IPS DF 6.9 (cell line): ENCODE results near the gene GLI2.

ENCODE experiments used
- DNase-seq: peaks from one replicate; pipeline ENCODE4 v3.0.0-alpha.2; 2013; ENCODE audit warnings: low read depth, low spot score
- H3K27ac ChIP-seq: one replicate; pipeline ENCODE4 v1.5.1; 2013; ENCODE audit warnings: low read length, control low read depth
- H3K27me3 ChIP-seq: 2 replicates; pipeline ENCODE4 v1.6.1; 2013; ENCODE audit warnings: mild to moderate bottlenecking, low read length; ENCODE audit not compliant: control insufficient read depth, insufficient read depth
- H3K36me3 ChIP-seq: 2 replicates; pipeline ENCODE4 v1.6.1; 2013; ENCODE audit warnings: low read length; ENCODE audit not compliant: control insufficient read depth, insufficient read depth
- H3K4me1 ChIP-seq: 2 replicates; pipeline ENCODE4 v1.6.1; 2013; ENCODE audit warnings: low read length; ENCODE audit not compliant: control insufficient read depth, insufficient read depth
- H3K4me3 ChIP-seq: 2 replicates; pipeline ENCODE4 v1.5.1; 2013; ENCODE audit warnings: mild to moderate bottlenecking, low read length
- H3K9me3 ChIP-seq: 2 replicates; pipeline ENCODE4 v1.6.1; 2013; ENCODE audit warnings: low read length, inconsistent platforms; ENCODE audit not compliant: control insufficient read depth, insufficient read depth
- WGBS: extraction: QIAGEN DNeasy Blood & Tissue Kit; methylation state at CpG from one replicate; pipeline ENCODE4 v1.1.7; 2013; ENCODE audit warnings: mixed read lengths, missing lambda C conversion rate; ENCODE audit not compliant: insufficient read length, insufficient coverage; 5-methylcytosine and 5-hydroxymethylcytosine counted together

The GLI2 gene

DNA sequence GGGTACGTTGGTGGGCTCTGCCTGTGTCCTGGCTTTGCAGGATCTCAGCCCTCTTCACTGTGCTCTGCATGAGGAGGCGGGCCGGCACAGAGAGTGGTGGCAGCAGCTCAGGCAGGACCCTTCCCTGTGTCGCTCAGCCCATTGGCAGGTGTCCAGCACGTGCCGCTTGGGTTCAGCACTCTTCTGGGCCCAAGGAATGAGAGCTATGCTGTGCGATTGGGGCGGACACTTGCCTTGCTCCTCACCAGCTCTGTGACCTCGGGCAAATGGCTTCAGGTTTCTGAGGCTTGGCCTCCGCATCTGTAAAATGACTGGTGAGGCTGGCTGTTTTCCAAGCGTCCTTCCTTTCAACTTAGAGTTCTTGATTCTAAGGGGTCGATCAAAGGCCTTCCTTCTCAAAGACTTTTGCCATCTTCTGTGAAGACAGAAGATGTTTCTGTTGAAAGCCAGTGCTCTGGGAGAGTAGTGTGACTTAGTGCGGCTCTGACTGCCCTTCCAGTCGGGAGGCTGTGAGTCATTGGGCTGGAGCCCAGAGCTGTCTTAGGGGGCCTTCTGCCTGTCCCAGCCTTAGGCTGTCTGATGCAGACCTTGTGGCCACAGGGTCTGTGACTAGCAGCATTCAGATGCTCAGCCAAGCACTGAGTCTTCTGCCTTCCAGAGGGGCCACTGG is 35.6 kb downstream of the GLI2 start:
- no peaks in the 10 kb centered on the region for H3K9me3 ChIP-seq
- no peaks in the 10 kb centered on the region for H3K36me3 ChIP-seq
- H3K27ac ChIP-seq = no peak overlapping the region
- no peak for DNase-seq
- no peak overlapping the region for H3K4me3 ChIP-seq
- no CpG with 5 or more reads among the region's 14 CpGs for WGBS
- peaks cover 20% of the 10 kb centered on the region for H3K4me1 ChIP-seq
- no peaks in the 10 kb centered on the region for H3K27me3 ChIP-seq

DNA sequence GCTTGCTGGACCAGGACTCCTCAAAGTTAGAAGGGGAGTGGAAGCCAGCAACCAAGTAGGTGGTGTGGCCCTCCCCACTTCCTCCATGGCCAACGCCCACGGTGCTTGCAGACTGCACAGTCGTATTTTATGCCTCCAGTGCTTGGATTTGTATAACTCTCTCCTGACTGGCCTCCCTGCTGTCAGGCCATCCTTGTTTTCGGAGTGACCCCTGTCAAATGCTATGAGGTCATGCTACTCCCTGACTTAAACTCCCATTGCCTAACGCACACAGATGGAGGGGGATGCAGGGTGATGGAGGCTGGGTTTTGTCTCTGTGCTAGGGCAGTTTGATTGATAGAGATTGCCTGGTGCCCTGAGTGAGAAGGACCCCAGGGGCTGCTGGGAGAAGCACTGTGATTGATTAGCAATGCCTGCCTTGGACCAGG is 36.1 kb downstream of the GLI2 start:
- H3K4me1 ChIP-seq = peaks cover 19% of the 10 kb centered on the region
- WGBS = no CpG with 5 or more reads among the region's 5 CpGs

DNA sequence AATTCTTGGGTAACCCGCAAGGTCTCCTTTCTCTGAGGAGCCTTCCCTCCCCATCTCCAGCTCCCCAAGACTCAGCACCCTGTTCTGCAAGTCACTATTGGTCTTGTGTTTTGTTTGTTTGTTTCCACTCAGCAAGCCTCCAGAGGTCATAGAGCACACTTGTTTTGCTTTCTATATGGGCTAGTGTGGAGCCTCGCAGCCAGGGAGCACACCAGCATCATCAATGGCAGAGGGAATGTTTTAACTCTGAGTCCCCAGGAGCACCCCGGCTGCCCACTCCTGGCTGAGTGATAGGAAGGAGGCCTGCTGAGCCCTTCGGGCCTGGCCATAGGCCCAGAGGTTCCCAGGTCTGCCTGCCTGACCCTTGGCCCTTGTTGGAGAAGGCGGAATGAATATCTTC is 36.6 kb downstream of the GLI2 start:
- H3K9me3 ChIP-seq = no peaks in the 10 kb centered on the region
- no peak for DNase-seq
- no peaks in the 10 kb centered on the region for H3K36me3 ChIP-seq
- WGBS = no CpG with 5 or more reads among the region's 5 CpGs
- H3K4me3 ChIP-seq = no peak overlapping the region
- peaks cover 23% of the 10 kb centered on the region for H3K4me1 ChIP-seq
- H3K27ac ChIP-seq = no peak overlapping the region
- H3K27me3 ChIP-seq = no peaks in the 10 kb centered on the region

More for the DNA sequence above, 36.1 kb downstream of the GLI2 start:
- Histone ChIP-seq H3K36me3 (no peaks in the 10 kb centered on the region), H3K27me3 (no peaks in the 10 kb centered on the region), H3K9me3 (no peaks in the 10 kb centered on the region), H3K27ac (no peak overlapping the region), H3K4me3 (no peak overlapping the region)
- DNase-seq = no peak

- no peak for DNase-seq
- Histone ChIP-seq H3K4me3 (no peak overlapping the region; the same call in 1 of the 2 replicates), H3K27ac (no peak overlapping the region), H3K4me1 (peaks cover 21% of the 10 kb centered on the region), H3K27me3 (no peaks in the 10 kb centered on the region), H3K9me3 (no peaks in the 10 kb centered on the region), H3K36me3 (no peaks in the 10 kb centered on the region)
- WGBS = no CpG with 5 or more reads among the region's 17 CpGs
Observed at GRCh38 chr2:120773186-120773800, 37.6 kb downstream of the GLI2 start.

DNA sequence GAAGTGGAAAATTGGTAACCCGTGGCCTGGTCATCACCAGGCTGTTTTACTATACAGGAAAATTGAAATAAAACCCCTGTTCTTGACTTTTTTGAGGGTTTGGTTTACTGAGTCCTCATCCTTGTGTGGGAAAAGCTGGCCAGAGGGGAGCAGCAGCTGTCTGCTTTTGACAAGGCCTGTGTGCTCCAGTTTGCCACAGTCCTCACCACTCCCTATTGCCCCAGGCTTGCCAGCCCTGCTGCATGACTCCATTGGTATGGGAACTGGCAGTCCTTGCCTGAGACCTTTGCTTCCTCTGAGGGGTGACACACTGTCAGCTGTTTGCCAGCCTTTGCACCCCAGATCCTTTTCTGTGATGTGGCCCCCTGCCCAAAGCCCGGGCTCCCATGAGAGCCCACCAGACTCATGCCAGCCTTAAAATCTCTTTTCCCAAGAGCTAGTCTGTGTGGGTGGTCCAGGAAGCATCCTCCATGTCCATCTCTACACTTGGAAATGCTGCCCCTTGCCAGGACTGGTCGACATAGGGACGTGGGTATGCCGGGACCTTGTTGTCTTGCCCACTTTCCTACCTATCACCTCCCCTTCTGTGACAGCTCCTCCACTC is 39.0 kb downstream of the GLI2 start:
- H3K4me1 ChIP-seq = peaks cover 23% of the 10 kb centered on the region
- WGBS = no CpG with 5 or more reads among the region's 5 CpGs
- no peak overlapping the region for H3K4me3 ChIP-seq
- no peaks in the 10 kb centered on the region for H3K9me3 ChIP-seq
- no peaks in the 10 kb centered on the region for H3K36me3 ChIP-seq
- DNase-seq = no peak
- H3K27me3 ChIP-seq = no peaks in the 10 kb centered on the region
- H3K27ac ChIP-seq = no peak overlapping the region

DNA sequence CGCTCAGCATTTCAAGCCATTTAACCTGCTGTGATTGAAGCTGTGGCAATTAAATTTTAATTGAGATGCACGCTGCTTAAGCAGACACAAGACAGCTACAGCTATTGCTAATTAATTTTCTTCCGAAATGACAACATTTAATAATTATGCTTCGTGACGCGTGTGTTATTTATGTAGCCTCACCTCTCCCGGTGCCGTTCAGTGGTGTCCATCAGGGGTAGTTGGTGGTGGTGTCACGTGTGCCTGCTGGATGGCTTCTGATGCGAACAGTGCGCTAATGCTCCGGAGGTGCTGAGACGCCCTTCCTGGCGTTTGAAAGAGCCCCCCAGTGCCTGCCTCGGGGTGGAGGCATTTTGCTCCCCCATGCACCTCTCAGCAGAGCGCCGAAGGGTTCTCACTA is 39.5 kb downstream of the GLI2 start:
- Histone ChIP-seq H3K36me3 (no peaks in the 10 kb centered on the region), H3K27me3 (no peaks in the 10 kb centered on the region), H3K4me1 (peaks cover 24% of the 10 kb centered on the region), H3K4me3 (no peak overlapping the region), H3K27ac (no peak overlapping the region), H3K9me3 (no peaks in the 10 kb centered on the region)
- WGBS = no CpG with 5 or more reads among the region's 17 CpGs
- DNase-seq = no peak

DNA sequence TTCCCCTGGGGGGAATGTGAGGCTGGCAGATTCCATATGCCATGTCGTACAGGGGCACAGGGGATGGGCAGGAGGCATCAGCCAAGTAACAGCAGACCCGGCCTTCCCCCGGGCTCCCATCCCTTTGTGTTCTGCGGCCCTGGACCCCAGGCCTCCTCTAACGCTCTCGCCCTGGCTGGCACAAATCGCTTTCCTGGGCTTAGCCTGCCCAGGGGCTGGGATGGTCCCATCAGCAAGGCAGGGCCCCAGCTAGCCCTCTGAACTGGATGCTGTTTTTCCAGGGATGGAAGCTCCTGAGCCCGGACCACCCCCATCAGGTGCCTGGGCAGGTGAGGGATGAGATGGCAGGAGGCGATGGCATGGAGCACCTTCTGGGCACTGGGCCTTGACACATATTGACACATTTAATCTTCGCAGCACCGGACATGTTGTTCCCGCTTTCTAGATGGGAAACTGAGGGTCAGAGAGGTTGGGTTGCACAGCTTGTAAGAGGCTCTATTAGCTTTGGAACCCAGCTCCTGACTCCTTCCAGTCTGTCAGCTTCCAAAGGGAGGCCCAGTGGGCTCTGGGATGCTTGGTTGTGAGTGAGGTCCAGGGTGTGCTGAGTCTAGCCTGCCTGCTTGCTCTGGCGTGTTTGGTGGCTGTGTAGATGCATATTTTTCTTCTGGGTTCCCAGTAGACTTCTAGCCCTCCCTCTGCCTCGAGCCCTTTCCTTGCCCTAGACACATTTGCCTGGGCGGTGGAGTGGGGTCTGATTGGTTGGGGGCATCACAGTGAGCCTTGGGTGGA is 40.3 kb downstream of the GLI2 start:
- WGBS = no CpG with 5 or more reads among the region's 15 CpGs
- H3K27me3 ChIP-seq = no peaks in the 10 kb centered on the region

DNA sequence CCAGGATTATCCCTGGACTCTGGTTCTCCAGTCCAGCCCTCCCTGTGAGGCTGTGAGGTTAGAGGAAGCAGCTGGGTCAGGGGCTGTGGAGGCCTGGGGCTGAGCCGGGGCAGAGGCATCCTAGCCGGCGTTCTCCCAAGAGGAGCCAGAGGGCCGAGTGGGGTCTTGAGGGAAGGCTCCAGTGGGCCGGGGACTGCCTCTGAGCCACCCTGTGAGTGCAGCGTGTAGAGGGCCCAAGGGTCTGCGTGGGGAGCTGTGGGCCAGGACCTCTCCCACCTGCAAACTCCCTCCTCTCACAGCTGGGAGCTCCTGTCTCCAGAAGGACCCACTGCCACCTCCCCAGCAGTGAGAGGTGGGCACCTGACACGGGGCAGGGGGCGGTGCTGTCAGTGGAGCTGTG is 41.0 kb downstream of the GLI2 start:
- Histone ChIP-seq H3K36me3 (no peaks in the 10 kb centered on the region), H3K4me3 (no peak overlapping the region), H3K27me3 (no peaks in the 10 kb centered on the region), H3K27ac (no peak overlapping the region), H3K4me1 (peaks cover 18% of the 10 kb centered on the region), H3K9me3 (no peaks in the 10 kb centered on the region)
- WGBS = no CpG with 5 or more reads among the region's 9 CpGs
- no peak for DNase-seq

More for the DNA sequence above, 40.3 kb downstream of the GLI2 start:
- no peak for DNase-seq
- H3K4me1 ChIP-seq = peaks cover 22% of the 10 kb centered on the region
- no peaks in the 10 kb centered on the region for H3K9me3 ChIP-seq
- no peak overlapping the region for H3K4me3 ChIP-seq
- no peak overlapping the region for H3K27ac ChIP-seq
- H3K36me3 ChIP-seq = no peaks in the 10 kb centered on the region

- Histone ChIP-seq H3K9me3 (no peaks in the 10 kb centered on the region), H3K4me3 (no peak overlapping the region), H3K27ac (no peak overlapping the region), H3K27me3 (no peaks in the 10 kb centered on the region), H3K36me3 (no peaks in the 10 kb centered on the region), H3K4me1 (peaks cover 14% of the 10 kb centered on the region)
- DNase-seq = no peak
- 100% methylated on average over 8 of the region's 14 CpGs for WGBS
Observed at GRCh38 chr2:120777170-120777751, 41.6 kb downstream of the GLI2 start.

GRCh38 chr2:120777787-120778186 is 42.1 kb downstream of the GLI2 start:
- Histone ChIP-seq H3K36me3 (no peaks in the 10 kb centered on the region), H3K27ac (no peak overlapping the region), H3K9me3 (no peaks in the 10 kb centered on the region), H3K4me3 (no peak overlapping the region), H3K4me1 (peaks cover 14% of the 10 kb centered on the region), H3K27me3 (no peaks in the 10 kb centered on the region)
- DNase-seq = no peak
- WGBS = no CpG with 5 or more reads among the region's 5 CpGs
